Activated B cell treated with CpG ODN at 0.5 μM for 24 hours (primary cell): ENCODE results near the gene WNT3A. TPM values are rescaled to one million over a fixed set of nuclear protein-coding genes. Genes with fewer than 3 reads are reported as not detected.

Experiments used
- ATAC-seq: fragments of 200-7000 bp; cut with Tn5 transposase; one replicate; pipeline ENCODE4 v1.10.0; 2021; ENCODE audit warnings: low read depth, mild to moderate bottlenecking, moderate library complexity
- CTCF ChIA-PET: fragments of 350-600 bp; sonication (Branson Sonifier 250); formaldehyde crosslinking; loops from one replicate; lab custom pipeline; 2021; ENCODE audit warnings: antibody characterized with exemption; lab: Charles Lee
- POLR2A ChIA-PET: fragments of 350-600 bp; sonication (Branson Sonifier 250); formaldehyde crosslinking; loops from one replicate; lab custom pipeline; 2021; ENCODE audit warnings: antibody characterized with exemption; lab: Charles Lee
- DNase-seq: peaks from one replicate; pipeline ENCODE4 v3.0.0; 2022
- H3K27ac Mint-ChIP-seq: one replicate; pipeline ENCODE4 v1.8.0; 2020; ENCODE audit warnings: mixed read lengths
- H3K27me3 Mint-ChIP-seq: one replicate; pipeline ENCODE4 v1.8.0; 2021; ENCODE audit warnings: mixed read lengths
- H3K36me3 Mint-ChIP-seq: one replicate; pipeline ENCODE4 v1.8.0; 2021; ENCODE audit warnings: low read depth, mixed read lengths
- H3K4me1 Mint-ChIP-seq: one replicate; pipeline ENCODE4 v1.8.0; 2021; ENCODE audit warnings: mixed read lengths
- H3K4me3 Mint-ChIP-seq: one replicate; pipeline ENCODE4 v1.8.0; 2020; ENCODE audit warnings: mild to moderate bottlenecking, mixed read lengths
- H3K9me3 Mint-ChIP-seq: one replicate; pipeline ENCODE4 v1.8.0; 2020; ENCODE audit warnings: mixed read lengths
- CTCF ChIP-seq: fragments of 200-600 bp; IDR thresholded peaks from one replicate; pipeline ENCODE4 v1.8.0; 2022; ENCODE audit warnings: antibody characterized with exemption, mild to moderate bottlenecking
- intact Hi-C: fragments of 100-400 bp; cut with micrococcal nuclease; formaldehyde crosslinking; loops from one replicate; pipeline ENCODE4 v1.15.1; 2024
- total RNA-seq: library from RNA; stranded (reverse); gene quantifications from 2 replicates; pipeline ENCODE4 v1.2.3, GENCODE V29; 2022

Gene WNT3A
- total RNA-seq, 1 donor from 2014 or later: not detected

GRCh38 chr1:228039006-228039903, 32.5 kb downstream of the WNT3A start:
- no peak overlapping the region for H3K27ac Mint-ChIP-seq
- intact Hi-C loops: no loop called here
- CTCF ChIA-PET: no interaction called here

DNA sequence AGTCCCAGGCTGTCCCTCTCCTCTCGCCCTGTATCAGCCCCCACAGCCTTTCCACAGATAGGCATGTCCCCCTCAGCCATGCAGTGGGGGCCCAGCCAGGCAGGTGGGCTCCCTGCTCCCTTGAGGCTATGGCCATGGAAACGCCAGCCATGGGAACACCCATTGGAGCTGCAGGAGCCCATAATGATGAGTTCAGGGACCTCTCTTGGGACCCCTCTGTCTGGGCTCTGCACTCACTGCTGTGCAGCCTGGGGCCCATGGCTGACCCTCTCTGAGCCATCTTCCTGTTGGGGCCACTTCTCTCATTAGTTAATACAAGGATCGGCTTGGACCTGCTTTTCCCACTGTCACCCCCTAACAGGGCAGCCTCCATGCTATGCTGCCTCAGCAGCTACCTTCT, 33.2 kb downstream of the WNT3A start:
- no peak for DNase-seq
- Mint-ChIP-seq H3K4me3 (no peak overlapping the region), H3K36me3 (no peaks in the 10 kb centered on the region), H3K9me3 (no peaks in the 10 kb centered on the region), H3K4me1 (peaks cover 2% of the 10 kb centered on the region), H3K27ac (no peak overlapping the region), H3K27me3 (peaks cover 31% of the 10 kb centered on the region)
- ATAC-seq: no peak
- POLR2A ChIA-PET: interaction anchor here (0.6 kb wide), 1 partner anchor 448 kb away, joined by 8 read pairs; no protein-coding TSS in a partner anchor
- intact Hi-C loops: no loop called here
- CTCF ChIA-PET: no interaction called here
- no peak for TF ChIP-seq CTCF

More at GRCh38 chr1:228039006-228039903, 32.5 kb downstream of the WNT3A start:
- no peak for DNase-seq
- H3K27me3 Mint-ChIP-seq: peaks cover 33% of the 10 kb centered on the region
- peaks cover 2% of the 10 kb centered on the region for H3K4me1 Mint-ChIP-seq
- ATAC-seq: no peak
- POLR2A ChIA-PET: interaction anchor here (0.6 kb wide), 1 partner anchor 449 kb away, joined by 8 read pairs; no protein-coding TSS in a partner anchor
- H3K9me3 Mint-ChIP-seq: no peaks in the 10 kb centered on the region
- H3K4me3 Mint-ChIP-seq: no peak overlapping the region
- TF ChIP-seq CTCF: no peak
- H3K36me3 Mint-ChIP-seq: no peaks in the 10 kb centered on the region

DNA sequence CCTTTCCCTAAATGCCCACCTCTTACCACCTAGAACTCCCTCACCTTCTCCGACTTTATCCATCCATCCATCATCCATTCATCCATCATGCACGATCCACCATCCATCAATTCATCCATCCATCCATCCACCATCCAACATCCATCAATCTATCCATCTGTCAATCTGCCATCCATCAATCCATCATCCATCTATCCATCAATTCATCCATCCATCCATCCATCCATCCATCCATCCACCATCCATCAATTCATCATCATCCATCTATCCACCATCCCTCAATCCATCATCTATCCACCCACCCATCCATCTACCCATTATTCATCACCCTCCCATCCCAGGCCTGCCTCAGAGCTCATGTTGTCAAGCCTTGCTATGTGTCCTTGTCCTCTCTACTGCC, 34.5 kb downstream of the WNT3A start:
- intact Hi-C loops: no loop called here
- H3K27ac Mint-ChIP-seq: no peak overlapping the region
- H3K9me3 Mint-ChIP-seq: no peaks in the 10 kb centered on the region
- H3K36me3 Mint-ChIP-seq: no peaks in the 10 kb centered on the region
- ChIA-PET POLR2A (no interaction called here), CTCF (no interaction called here)
- H3K4me1 Mint-ChIP-seq: peaks cover 2% of the 10 kb centered on the region
- ATAC-seq (no peak), DNase-seq (no peak)
- H3K27me3 Mint-ChIP-seq: peaks cover 24% of the 10 kb centered on the region
- H3K4me3 Mint-ChIP-seq: no peak overlapping the region
- TF ChIP-seq CTCF: no peak

DNA sequence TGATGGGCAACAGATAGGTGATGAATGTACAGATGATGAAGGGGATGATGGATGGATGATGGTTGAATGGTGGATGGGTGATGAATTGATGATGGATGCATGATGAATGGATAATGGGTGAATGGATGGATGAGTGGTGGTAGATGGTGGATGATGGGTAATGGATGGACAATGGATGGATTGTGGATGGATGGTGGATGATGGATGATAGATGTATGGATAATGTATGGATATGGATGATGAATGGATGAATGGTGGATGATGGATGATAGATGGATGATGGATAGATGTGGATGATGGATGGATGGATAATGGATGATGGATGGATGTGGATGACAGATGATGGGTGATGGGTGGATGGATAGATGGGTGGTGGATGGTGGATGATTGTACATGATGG, 35.7 kb downstream of the WNT3A start:
- no peaks in the 10 kb centered on the region for H3K9me3 Mint-ChIP-seq
- no peak overlapping the region for H3K4me3 Mint-ChIP-seq
- DNase-seq (no peak), ATAC-seq (no peak)
- H3K4me1 Mint-ChIP-seq: peaks cover 2% of the 10 kb centered on the region
- no peak for TF ChIP-seq CTCF
- intact Hi-C loops: no loop called here
- H3K36me3 Mint-ChIP-seq: no peaks in the 10 kb centered on the region
- CTCF ChIA-PET: no interaction called here
- no peak overlapping the region for H3K27ac Mint-ChIP-seq
- H3K27me3 Mint-ChIP-seq: peaks cover 16% of the 10 kb centered on the region
- POLR2A ChIA-PET: no interaction called here

- ChIA-PET CTCF (no interaction called here), POLR2A (no interaction called here)
- H3K9me3 Mint-ChIP-seq: no peaks in the 10 kb centered on the region
- ATAC-seq (no peak), DNase-seq (no peak)
- H3K36me3 Mint-ChIP-seq: no peaks in the 10 kb centered on the region
- no peak for TF ChIP-seq CTCF
- H3K4me3 Mint-ChIP-seq: no peak overlapping the region
- peaks cover 14% of the 10 kb centered on the region for H3K27me3 Mint-ChIP-seq
- no peaks in the 10 kb centered on the region for H3K4me1 Mint-ChIP-seq
- H3K27ac Mint-ChIP-seq: no peak overlapping the region
- intact Hi-C loops: no loop called here
Measured at GRCh38 chr1:228043281-228043848, 36.6 kb downstream of the WNT3A start.
